ENCODE measurements around the gene TESPA1. TPM values are rescaled to one million over a fixed set of nuclear protein-coding genes. Genes with fewer than 3 reads are reported as not detected.

TESPA1 gene
- total and polyA plus RNA-seq, 2 of the 4 experiments (the other 2 are of a cell fraction): not detected

DNA sequence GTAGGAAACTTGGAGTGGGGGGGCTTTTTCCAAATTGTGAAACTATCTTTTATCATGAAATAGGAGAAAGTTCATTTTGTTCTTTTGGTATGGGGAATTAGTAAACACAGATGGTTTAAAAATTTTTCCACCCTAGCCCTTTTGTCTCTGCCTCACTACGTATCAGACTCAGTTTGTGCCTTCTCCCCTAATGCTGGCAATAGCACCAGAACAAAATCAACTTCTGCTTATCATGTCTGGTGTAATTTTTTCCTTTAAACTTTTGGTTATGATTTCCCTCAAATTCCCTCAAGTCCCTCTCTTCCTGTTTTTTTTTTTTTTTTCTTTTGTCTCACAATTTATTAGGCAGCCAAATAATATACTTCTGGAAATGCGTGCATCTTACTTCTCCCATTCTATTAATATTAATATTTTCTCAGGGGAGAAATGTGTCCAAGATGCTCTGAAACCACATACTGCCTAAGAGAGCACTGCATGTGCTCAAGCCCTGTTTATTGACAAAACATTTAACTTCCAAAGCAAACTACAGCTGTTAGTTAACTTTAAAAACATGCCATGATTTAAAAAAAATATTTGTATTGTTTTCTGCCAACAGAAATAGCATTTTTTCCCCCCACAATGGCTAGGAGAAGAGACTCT, 35.4 kb downstream of the TESPA1 start:
- DNase-seq (no peak), ATAC-seq (ENCODE audit: low read depth) (no peak)
- Histone ChIP-seq H2AFZ (replicated peaks; ENCODE audit: low read length, poor library complexity) (no peak overlapping the region), H2AK5ac (ENCODE audit: low read depth, low read length) (no peak overlapping the region), H3K56ac (ENCODE audit: extremely low read depth, insufficient read depth, low read length) (no peak overlapping the region), H2AK9ac (replicated peaks; ENCODE audit: low read depth, low read length, poor library complexity) (no peak overlapping the region), H4K91ac (ENCODE audit: insufficient read depth, low read depth, low read length) (no peak overlapping the region), H3K4me3 (ENCODE audit: insufficient read depth, low read depth, low read length) (no peak overlapping the region), H3K27me3 (ENCODE audit: control insufficient read depth, insufficient read depth, low read length) (no peaks in the 10 kb centered on the region), H2BK15ac (ENCODE audit: low read depth, low read length) (no peak overlapping the region), H3K9me3 (ENCODE audit: control insufficient read depth, insufficient read depth, low read length) (no peaks in the 10 kb centered on the region), H2BK5ac (ENCODE audit: low read depth, low read length, poor library complexity, severe bottlenecking) (no peak overlapping the region), H3K9ac (ENCODE audit: low read depth, low read length) (no peak overlapping the region), H3K18ac (ENCODE audit: low read depth, low read length) (no peak overlapping the region), H3K14ac (replicated peaks; ENCODE audit: low read depth, low read length) (no peak overlapping the region), H3K4me2 (ENCODE audit: low read depth, low read length) (no peak overlapping the region), H2BK120ac (ENCODE audit: low read depth, low read length) (no peak overlapping the region), H4K5ac (ENCODE audit: low read depth, low read length) (no peak overlapping the region), H3K4me1 (ENCODE audit: control insufficient read depth, insufficient read depth, low read length) (no peaks in the 10 kb centered on the region), H3K36me3 (ENCODE audit: control insufficient read depth, insufficient read depth, low read length) (no peaks in the 10 kb centered on the region), H3K23ac (ENCODE audit: low read depth, low read length) (no peak overlapping the region), H3K79me1 (ENCODE audit: low read depth in 1 of 2, low read length in 2 of 2) (no peaks in the 10 kb centered on the region), H3K9me1 (ENCODE audit: insufficient read depth, low read length) (no peaks in the 10 kb centered on the region), H3K4ac (ENCODE audit: low read depth, low read length) (no peak overlapping the region), H4K20me1 (ENCODE audit: insufficient read depth, low read length) (no peaks in the 10 kb centered on the region), H3K27ac (ENCODE audit: insufficient read depth, low read length) (no peak overlapping the region), H4K8ac (ENCODE audit: low read depth in 2 of 2, low read length in 2 of 2) (no peak overlapping the region), H2BK20ac (ENCODE audit: low read depth, low read length) (no peak overlapping the region)
- no peak for TF ChIP-seq ELK1 (IDR thresholded peaks at IDR 0.05; ENCODE audit: borderline replicate concordance, low read depth, low read length)
- TF ChIP-seq CTCF (conservative IDR thresholded peaks at IDR 0.05; ENCODE audit: low read depth, low read length): no peak
- no peak for TF ChIP-seq CHD1 (IDR thresholded peaks at IDR 0.05; ENCODE audit: low read depth, low read length)
- TF ChIP-seq RFX5 (IDR thresholded peaks at IDR 0.05; ENCODE audit: low read depth, low read length): no peak
- POLR2A ChIA-PET (ENCODE audit: unreplicated experiment): no interaction called here
- intact Hi-C loops (cut with micrococcal nuclease): no loop called here
- CTCF ChIA-PET: no interaction called here
- no CpG with 5 or more reads among the region's 2 CpGs for WGBS, 2 experiments (ENCODE audit: extremely low coverage in 2 of 2, insufficient read length in 1 of 2)
- in situ Hi-C loops (cut with MboI; ENCODE audit: low sequenced_read_pairs): no loop called here
- dilution Hi-C loops (cut with HindIII; ENCODE audit: low sequenced_read_pairs, unreplicated experiment): no loop called here
- no TSS peak for BruUV-seq (replicated peaks)

Data from IMR-90 (cell line).